H1 (cell line): ENCODE data around the gene TRAF3IP3. TPM values are rescaled to one million over a fixed set of nuclear protein-coding genes. Genes with fewer than 3 reads are reported as not detected.

Source experiments
- CTCF ChIA-PET: fragments of 300-600 bp; sonication (Branson Sonifier 250); formaldehyde crosslinking; loops from one replicate; lab custom pipeline; 2021; ENCODE audit not compliant: partially characterized antibody; lab: Charles Lee
- POLR2A ChIA-PET: fragments of 300-600 bp; sonication (Branson Sonifier 250); formaldehyde crosslinking; loops from one replicate; lab custom pipeline; 2021; ENCODE audit warnings: inconsistent platforms; ENCODE audit not compliant: partially characterized antibody; lab: Charles Lee
- DNase-seq, 2 experiments: peaks; one replicate each; pipeline versions ENCODE4 v3.0.0 to v3.0.0-alpha.2; 2010 to 2022; ENCODE audit warnings: low spot score in 2 of 2, low read depth in 1 of 2, mixed read lengths in 1 of 2
- FAIRE-seq: peaks from 2 replicates; lab custom pipeline; 2011; peaks lifted over from hg19 to GRCh38; lab: Jason Lieb, UNC
- H2AFZ ChIP-seq: 2 replicates; pipeline ENCODE4 v1.8.1; 2012; ENCODE audit warnings: low read length, inconsistent platforms
- H2AK5ac ChIP-seq: 2 replicates; pipeline ENCODE4 v1.6.1; 2013; ENCODE audit warnings: low read depth, low read length
- H2BK120ac ChIP-seq: replicated peaks from 2 replicates; pipeline ENCODE3; 2013; ENCODE audit warnings: low read depth, low read length, inconsistent platforms
- H2BK12ac ChIP-seq: 2 replicates; pipeline ENCODE4 v1.6.1; 2013; ENCODE audit warnings: low read depth, low read length
- H2BK15ac ChIP-seq: 2 replicates; pipeline ENCODE4 v1.6.1; 2013; ENCODE audit warnings: low read length
- H2BK20ac ChIP-seq: 2 replicates; pipeline ENCODE4 v1.6.1; 2013; ENCODE audit warnings: low read length
- H2BK5ac ChIP-seq: 2 replicates; pipeline ENCODE4 v1.6.1; 2013; ENCODE audit warnings: low read depth, low read length
- H3K14ac ChIP-seq: 2 replicates; pipeline ENCODE4 v1.6.1; 2013; ENCODE audit warnings: inconsistent platforms; ENCODE audit not compliant: insufficient read length
- H3K18ac ChIP-seq: 2 replicates; pipeline ENCODE4 v1.6.1; 2013; ENCODE audit warnings: low read length; ENCODE audit errors: extremely low read depth
- H3K23ac ChIP-seq: 2 replicates; pipeline ENCODE4 v1.6.1; 2013; ENCODE audit warnings: inconsistent platforms; ENCODE audit not compliant: insufficient read length
- H3K23me2 ChIP-seq: 2 replicates; pipeline ENCODE4 v1.6.1; 2013; ENCODE audit warnings: low read depth, low read length
- H3K27ac ChIP-seq: 2 replicates; pipeline ENCODE4 v1.6.1; 2011; ENCODE audit warnings: low read depth, low read length, inconsistent platforms
- H3K27me3 ChIP-seq, 4 experiments: replicated peaks in 1 of 4; 1 replicate in 1 of 4; 2 replicates in 3 of 4; pipeline versions ENCODE4 v1.6.1 to v1.8.1; 2011 to 2013; ENCODE audit warnings: low read length in 3 of 4, mild to moderate bottlenecking in 3 of 4, inconsistent platforms in 2 of 4, mixed read lengths in 2 of 4, moderate library complexity in 1 of 4; ENCODE audit not compliant: control insufficient read depth in 3 of 4, insufficient read depth in 3 of 4; ENCODE audit errors: extremely low read depth in 1 of 4
- H3K36me3 ChIP-seq, 4 experiments: 2 replicates each; pipeline versions ENCODE4 v1.6.1 to v1.8.1; 2011 to 2013; ENCODE audit warnings: mild to moderate bottlenecking in 4 of 4, low read length in 3 of 4, moderate library complexity in 2 of 4, control low read depth in 1 of 4, inconsistent platforms in 1 of 4; ENCODE audit not compliant: insufficient read depth in 4 of 4, control insufficient read depth in 2 of 4
- H3K4ac ChIP-seq: replicated peaks from 2 replicates; pipeline ENCODE3; 2013; ENCODE audit warnings: low read length, low read depth, mixed read lengths, inconsistent platforms; ENCODE audit not compliant: insufficient read length
- H3K4me1 ChIP-seq, 4 experiments: replicated peaks in 1 of 4; 1 replicate in 1 of 4; 2 replicates in 3 of 4; pipeline versions ENCODE4 v1.6.1 to v1.8.1; 2011 to 2013; ENCODE audit warnings: low read length in 3 of 4, inconsistent platforms in 2 of 4, mixed read lengths in 1 of 4; ENCODE audit not compliant: insufficient read depth in 4 of 4, control insufficient read depth in 3 of 4
- H3K4me2 ChIP-seq, 2 experiments: 2 replicates each; pipeline versions ENCODE4 v1.6.1 to v1.8.1; 2011 to 2013; ENCODE audit warnings: low read depth in 2 of 2, low read length in 2 of 2, control low read depth in 1 of 2, inconsistent platforms in 1 of 2, mild to moderate bottlenecking in 1 of 2; ENCODE audit not compliant: insufficient read depth in 1 of 2
- H3K4me3 ChIP-seq, 4 experiments: fragments of 200-600, 300-600 bp in 1 of 4; sonication (generic), shearing (Covaris generic), sonication (Bioruptor Twin) in 1 of 4; 2 replicates each; pipeline versions ENCODE4 v1.5.1 to v1.8.1; 2011 to 2016; ENCODE audit warnings: low read length in 4 of 4, low read depth in 3 of 4, control low read depth in 2 of 4, inconsistent platforms in 2 of 4, mild to moderate bottlenecking in 2 of 4, mixed read lengths in 1 of 4, moderate library complexity in 1 of 4; ENCODE audit not compliant: insufficient read depth in 2 of 4; ENCODE audit errors: extremely low read depth in 1 of 4
- H3K56ac ChIP-seq: replicated peaks from 2 replicates; pipeline ENCODE3; 2013; ENCODE audit warnings: low read depth, mild to moderate bottlenecking, mixed read lengths, low read length, inconsistent platforms; ENCODE audit not compliant: insufficient read length
- H3K79me1 ChIP-seq: 2 replicates; pipeline ENCODE4 v1.6.1; 2013; ENCODE audit warnings: low read depth, low read length, control low read depth
- H3K79me2 ChIP-seq, 2 experiments: 2 replicates each; pipeline versions ENCODE4 v1.6.1 to v1.8.1; 2012 to 2013; ENCODE audit warnings: low read length in 2 of 2, mild to moderate bottlenecking in 2 of 2, inconsistent platforms in 1 of 2; ENCODE audit not compliant: insufficient read depth in 2 of 2, control insufficient read depth in 1 of 2
- H3K9ac ChIP-seq, 4 experiments: replicated peaks in 1 of 4; 1 replicate in 1 of 4; 2 replicates in 3 of 4; pipeline versions ENCODE4 v1.6.1 to v1.8.1; 2011 to 2013; ENCODE audit warnings: low read depth in 3 of 4, low read length in 3 of 4, control low read depth in 2 of 4, mild to moderate bottlenecking in 2 of 4, moderate library complexity in 2 of 4, inconsistent platforms in 1 of 4; ENCODE audit errors: extremely low read depth in 1 of 4
- H3K9me3 ChIP-seq, 2 experiments: 2 replicates each; pipeline versions ENCODE4 v1.6.1 to v1.8.1; 2012 to 2013; ENCODE audit warnings: mild to moderate bottlenecking in 2 of 2, moderate library complexity in 2 of 2, control low read depth in 1 of 2, inconsistent platforms in 1 of 2, low read depth in 1 of 2, low read length in 1 of 2, mixed read lengths in 1 of 2; ENCODE audit not compliant: insufficient read depth in 2 of 2
- H4K20me1 ChIP-seq, 2 experiments: replicated peaks in 1 of 2; 2 replicates each; pipeline versions ENCODE3 to v1.8.1; 2011 to 2013; ENCODE audit warnings: inconsistent platforms in 2 of 2, low read length in 2 of 2, mild to moderate bottlenecking in 1 of 2; ENCODE audit not compliant: insufficient read depth in 2 of 2, control insufficient read depth in 1 of 2
- H4K5ac ChIP-seq: 2 replicates; pipeline ENCODE4 v1.6.1; 2013; ENCODE audit warnings: low read length, low read depth, mixed read lengths, inconsistent platforms; ENCODE audit not compliant: insufficient read length
- H4K8ac ChIP-seq: 2 replicates; pipeline ENCODE4 v1.8.0; 2013; ENCODE audit warnings: mild to moderate bottlenecking, moderate library complexity, low read length, inconsistent platforms; ENCODE audit not compliant: insufficient read depth; ENCODE audit errors: extremely low read depth
- H4K91ac ChIP-seq: replicated peaks from 2 replicates; pipeline ENCODE3; 2013; ENCODE audit warnings: low read length, mixed read lengths, inconsistent platforms; ENCODE audit not compliant: insufficient read length
- CEBPB ChIP-seq: IDR thresholded peaks from 2 replicates; pipeline ENCODE4 v1.6.1; 2012; ENCODE audit warnings: low read depth, low read length
- CHD2 ChIP-seq: IDR thresholded peaks from 2 replicates; pipeline ENCODE4 v1.6.1; 2012; ENCODE audit warnings: low read length, improper control_type of control experiment
- FOSL1 ChIP-seq: IDR thresholded peaks from 2 replicates; pipeline ENCODE4 v1.6.1; 2011; ENCODE audit warnings: mild to moderate bottlenecking, low read depth, low read length, moderate library complexity; ENCODE audit not compliant: insufficient read depth
- MAFK ChIP-seq: IDR thresholded peaks from 2 replicates; pipeline ENCODE4 v1.6.1; 2012; ENCODE audit warnings: low read depth, mild to moderate bottlenecking, improper control_type of control experiment, low read length
- NANOG ChIP-seq: IDR thresholded peaks from 2 replicates; pipeline ENCODE4 v1.6.1; 2011; ENCODE audit warnings: low read length, low read depth, mild to moderate bottlenecking, inconsistent platforms; ENCODE audit not compliant: insufficient read depth, poor library complexity, severe bottlenecking
- NRF1 ChIP-seq: IDR thresholded peaks from 2 replicates; pipeline ENCODE4 v1.6.1; 2011; ENCODE audit warnings: mild to moderate bottlenecking, low read depth, low read length, improper control_type of control experiment
- POLR2AphosphoS5 ChIP-seq: IDR thresholded peaks from 2 replicates; pipeline ENCODE4 v1.6.1; 2011; ENCODE audit warnings: low read depth, low read length
- RNF2 ChIP-seq: fragments of 200-900, 300-1000 bp; sonication (generic); IDR thresholded peaks from 2 replicates; pipeline ENCODE4 v1.7.1; 2016; ENCODE audit warnings: borderline replicate concordance, low read depth, mild to moderate bottlenecking, antibody characterized with exemption, low read length; ENCODE audit not compliant: poor library complexity, severe bottlenecking; ENCODE audit errors: missing control alignments
- TCF12 ChIP-seq: IDR thresholded peaks from 2 replicates; pipeline ENCODE4 v1.6.1; 2011; ENCODE audit warnings: low read depth, mild to moderate bottlenecking, low read length
- TEAD4 ChIP-seq: IDR thresholded peaks from 2 replicates; pipeline ENCODE4 v1.6.1; 2012; ENCODE audit warnings: low read depth, low read length, inconsistent platforms, mixed read lengths
- YY1 ChIP-seq: IDR thresholded peaks from 2 replicates; pipeline ENCODE4 v1.6.1; 2011; ENCODE audit warnings: low read depth, mild to moderate bottlenecking, low read length
- WGBS, 2 experiments: shearing (Covaris generic) in 1 of 2; methylation state at CpG; one replicate each; pipeline versions ENCODE4 v1.1.6 to v1.1.7; 2013 to 2015; ENCODE audit warnings: low lambda C conversion rate in 2 of 2, mixed read lengths in 2 of 2, inconsistent platforms in 1 of 2, low coverage in 1 of 2, missing lambda C conversion rate in 1 of 2; ENCODE audit not compliant: insufficient replicate concordance in 2 of 2, insufficient coverage in 1 of 2, insufficient read length in 1 of 2; ENCODE audit errors: extremely low coverage in 1 of 2, missing lambda C conversion rate in 1 of 2; 5-methylcytosine and 5-hydroxymethylcytosine counted together
- polyA plus RNA-seq, 7 experiments: library from polyadenylated mRNA; depleted of rRNA in 3 of 7; stranded (reverse) in 5 of 7; unstranded in 2 of 7; fragments of >200 nt in 5 of 7; fragments of 200-250 nt in 2 of 7; gene quantifications; 1 replicate in 5 of 7; 2 replicates in 1 of 7; 4 replicates in 1 of 7; pipeline versions ENCODE4 v1.2.1 to v1.2.3, GENCODE V29; 2011 to 2013; ENCODE audit warnings: missing spikeins in 2 of 7, mixed read lengths in 2 of 7
- total RNA-seq: library from RNA; stranded (reverse); fragmentation: NEBNext Ultra II Directional; extraction: Animal tissue kit (Norgen Biotek cat#: 25700); gene quantifications from 2 replicates; pipeline ENCODE4 v1.2.1, GENCODE V29; 2021
- TF ChIP-seq, protein P1 (sequence below): IDR thresholded peaks from 2 replicates; pipeline ENCODE4 v1.6.1; 2011; ENCODE audit warnings: low read depth, mild to moderate bottlenecking, low read length; ENCODE audit not compliant: insufficient read depth

Gene TRAF3IP3
- total and polyA plus RNA-seq, 2 of the 8 experiments (the other 6 are each of a cell fraction or from before 2014, with no cell fraction given) = not detected

DNA sequence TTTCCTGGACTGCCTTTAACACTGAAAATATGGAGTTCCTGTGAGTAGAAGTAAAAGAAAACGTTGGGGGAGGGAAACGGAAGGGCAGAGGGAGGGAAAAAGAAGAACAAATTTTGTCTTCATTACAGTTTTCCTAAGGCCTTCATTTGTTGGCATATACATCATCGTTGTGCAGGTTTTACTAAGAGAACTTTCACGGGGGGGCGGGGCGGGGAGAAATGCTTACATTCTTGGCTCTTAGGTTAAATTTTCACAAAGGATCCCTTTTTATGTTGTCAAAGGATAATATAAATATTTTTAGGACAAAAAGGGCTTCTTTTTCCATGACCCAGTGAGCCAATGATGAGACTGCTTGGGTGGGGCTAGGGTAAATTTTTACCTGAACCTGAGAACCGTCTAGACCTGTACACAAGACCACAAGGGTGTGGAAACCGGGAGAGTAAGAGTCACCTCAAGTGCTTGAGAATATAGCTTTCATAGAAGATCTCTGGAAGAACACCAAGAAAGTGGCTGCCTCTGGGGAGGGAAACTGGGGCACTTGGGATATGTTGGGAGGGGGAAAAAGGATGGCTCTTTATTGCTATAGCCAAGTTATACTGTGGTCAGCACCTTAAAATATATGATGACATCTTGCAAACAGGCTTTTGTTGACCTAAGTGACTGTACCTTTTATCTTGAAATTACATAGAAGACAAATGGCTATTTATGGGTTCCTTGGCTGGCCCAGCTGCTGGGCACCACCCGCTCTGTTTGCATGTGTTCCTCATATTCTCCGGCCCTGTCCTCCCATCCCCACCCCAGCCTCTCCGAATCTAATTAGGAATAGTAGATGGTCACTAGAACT lies 70.0 kb downstream of the TRAF3IP3 start:
- peak in 1 of 2 experiments; percentile 17 for DNase-seq
- Histone ChIP-seq H3K79me1 (no peaks in the 10 kb centered on the region), H3K27me3 (no peaks in the 10 kb centered on the region), H2AFZ (no peak overlapping the region), H3K36me3 (peaks cover 0 to 2% (median 1%) of the 10 kb centered on the region in 4 experiments; a peak in 5 of 8 replicates), H3K4ac (no peak overlapping the region), H4K8ac (no peak overlapping the region), H2BK120ac (no peak overlapping the region), H3K56ac (no peak overlapping the region), H2BK15ac (no peak overlapping the region), H4K5ac (no peak overlapping the region), H4K91ac (no peak overlapping the region), H2BK12ac (no peak overlapping the region), H3K23me2 (no peaks in the 10 kb centered on the region), H4K20me1 (no peaks in the 10 kb centered on the region), H2BK20ac (no peak overlapping the region), H3K9ac (no peak overlapping the region), H3K23ac (no peak overlapping the region), H2AK5ac (no peak overlapping the region), H3K4me3 (no peak overlapping the region), H3K9me3 (no peaks in the 10 kb centered on the region), H3K14ac (no peak overlapping the region), H2BK5ac (no peak overlapping the region), H3K79me2 (peaks cover 0 to 10% of the 10 kb centered on the region in 2 experiments; a peak in 2 of 4 replicates), H3K4me2 (no peak overlapping the region), H3K18ac (no peak overlapping the region), H3K27ac (no peak overlapping the region), H3K4me1 (no peaks in the 10 kb centered on the region)
- FAIRE-seq = no peak
- CTCF ChIA-PET = interaction anchor here (0.9 to 11.7 kb wide), 5 partner anchors 13 to 25 kb away, joined by 3 to 254 read pairs (median 3); partner anchors contain the start of gene IRF6
- WGBS, 2 experiments = 84% methylated on average over 11 of the region's 11 CpGs; no CpG with 5 or more reads in 1 of the 2 experiments
- POLR2A ChIA-PET = interaction anchor here (0.7 to 0.9 kb wide), 2 partner anchors 20 to 548 kb away, joined by 3 read pairs; partner anchors contain the start of gene IRF6
- no peak for TF ChIP-seq YY1
- TF ChIP-seq, protein P1, sequence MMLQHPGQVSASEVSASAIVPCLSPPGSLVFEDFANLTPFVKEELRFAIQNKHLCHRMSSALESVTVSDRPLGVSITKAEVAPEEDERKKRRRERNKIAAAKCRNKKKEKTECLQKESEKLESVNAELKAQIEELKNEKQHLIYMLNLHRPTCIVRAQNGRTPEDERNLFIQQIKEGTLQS = no peak
- no peak for TF ChIP-seq CEBPB
- TF ChIP-seq TCF12 = no peak
- no peak for TF ChIP-seq TEAD4
- TF ChIP-seq NRF1 = no peak
- TF ChIP-seq NANOG = no peak
- TF ChIP-seq FOSL1 = no peak
- TF ChIP-seq CHD2 = no peak
- no peak for TF ChIP-seq MAFK
- no peak for TF ChIP-seq RNF2
- TF ChIP-seq POLR2AphosphoS5 = no peak
